ENCODE data around the gene NEDD8.

DNA sequence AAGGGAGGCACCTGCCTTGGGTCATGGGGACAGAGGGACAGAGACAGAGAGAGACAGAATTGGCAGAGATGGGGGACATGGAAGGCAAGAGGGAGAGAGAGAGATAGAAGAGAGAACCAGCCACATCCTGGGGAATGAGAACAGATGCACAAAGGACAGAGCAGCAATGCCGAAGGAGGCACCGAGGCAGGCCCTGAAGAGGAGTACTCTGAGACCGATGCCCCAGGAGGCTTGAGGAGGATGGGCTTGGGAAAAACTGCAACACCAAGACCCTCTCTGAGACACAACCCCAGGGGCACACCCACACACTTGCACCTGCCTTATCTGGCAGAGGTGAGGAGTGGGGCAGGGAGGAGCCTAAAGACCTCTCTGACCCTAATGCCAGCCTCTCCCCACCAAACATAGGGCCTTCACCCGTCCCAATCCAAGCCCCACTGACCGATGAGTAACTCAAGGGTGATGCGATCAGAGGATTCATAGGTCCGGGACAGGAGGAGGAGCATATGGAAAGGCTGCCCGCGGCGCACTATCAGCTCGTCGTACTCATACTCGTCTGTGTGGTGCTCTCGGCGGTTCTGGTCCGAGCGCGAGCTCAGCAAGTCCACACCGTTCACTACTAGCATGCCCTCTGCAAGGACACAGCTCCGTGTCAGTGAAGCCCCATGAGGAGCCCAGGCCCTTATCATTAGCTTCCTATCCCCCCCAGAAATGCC is 29.2 kb upstream of the NEDD8 start:
- TF ChIP-seq, protein P1, sequence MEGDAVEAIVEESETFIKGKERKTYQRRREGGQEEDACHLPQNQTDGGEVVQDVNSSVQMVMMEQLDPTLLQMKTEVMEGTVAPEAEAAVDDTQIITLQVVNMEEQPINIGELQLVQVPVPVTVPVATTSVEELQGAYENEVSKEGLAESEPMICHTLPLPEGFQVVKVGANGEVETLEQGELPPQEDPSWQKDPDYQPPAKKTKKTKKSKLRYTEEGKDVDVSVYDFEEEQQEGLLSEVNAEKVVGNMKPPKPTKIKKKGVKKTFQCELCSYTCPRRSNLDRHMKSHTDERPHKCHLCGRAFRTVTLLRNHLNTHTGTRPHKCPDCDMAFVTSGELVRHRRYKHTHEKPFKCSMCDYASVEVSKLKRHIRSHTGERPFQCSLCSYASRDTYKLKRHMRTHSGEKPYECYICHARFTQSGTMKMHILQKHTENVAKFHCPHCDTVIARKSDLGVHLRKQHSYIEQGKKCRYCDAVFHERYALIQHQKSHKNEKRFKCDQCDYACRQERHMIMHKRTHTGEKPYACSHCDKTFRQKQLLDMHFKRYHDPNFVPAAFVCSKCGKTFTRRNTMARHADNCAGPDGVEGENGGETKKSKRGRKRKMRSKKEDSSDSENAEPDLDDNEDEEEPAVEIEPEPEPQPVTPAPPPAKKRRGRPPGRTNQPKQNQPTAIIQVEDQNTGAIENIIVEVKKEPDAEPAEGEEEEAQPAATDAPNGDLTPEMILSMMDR (IDR thresholded peaks at IDR 0.05), result no peak
- TF ChIP-seq EZH2 (IDR thresholded peaks at IDR 0.05; ENCODE audit: borderline replicate concordance, insufficient read depth, low read depth, low read length, poor library complexity, severe bottlenecking), result no peak
